NCI-H1694 (cell line): ENCODE data around the gene YIPF3.
"Not testable (repeated sequence)": the region's sequence is repeated elsewhere in the genome, so short reads cannot be mapped to it uniquely, and the experiment has no call there.

ENCODE experiments used
- DNase-seq: peaks from one replicate; lab custom pipeline; 2025; lab: John Stamatoyannopoulos, UW

The YIPF3 gene

DNA sequence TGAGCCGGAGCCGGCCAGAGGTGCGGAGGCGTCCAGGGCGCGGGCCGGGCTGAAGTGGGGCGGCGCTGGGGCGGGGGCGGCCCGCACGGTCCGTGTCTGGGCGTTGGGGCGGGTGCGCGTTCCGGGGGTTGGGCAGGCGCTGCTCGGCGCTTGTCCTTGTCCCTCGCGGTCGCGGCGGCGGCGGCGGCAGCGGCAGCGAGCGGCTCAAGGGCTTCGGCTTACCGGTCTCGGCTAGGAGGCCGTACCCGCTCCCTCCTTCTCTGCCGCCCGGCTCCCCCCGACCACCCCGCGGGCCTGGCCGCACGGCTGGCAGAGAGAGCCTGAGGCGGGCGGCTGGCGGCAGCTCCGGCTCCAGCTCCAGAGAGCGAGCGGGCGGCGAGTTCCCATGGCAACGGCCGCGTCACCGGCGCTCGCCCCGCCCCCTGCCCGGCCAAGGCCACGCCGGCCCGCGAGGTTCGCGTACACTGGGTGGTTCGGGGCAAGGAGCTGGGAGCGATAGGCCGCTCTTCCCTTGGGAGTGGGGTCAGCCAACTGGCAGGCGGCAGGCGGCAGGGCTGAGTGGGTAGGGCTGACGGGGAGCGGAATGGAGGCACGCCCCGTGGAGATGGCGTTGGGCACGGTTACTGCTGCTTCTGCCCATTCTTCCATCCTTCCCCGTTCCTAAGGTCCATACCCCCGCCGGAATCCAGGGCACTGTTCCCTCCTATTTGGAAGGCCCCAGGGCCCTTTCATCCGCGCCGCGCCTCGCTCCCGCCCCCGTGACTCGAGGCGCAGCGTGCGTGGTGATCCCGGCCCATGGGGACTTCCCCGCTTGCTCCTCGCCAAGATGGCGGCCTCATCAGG lies 6.5 kb downstream of the YIPF3 start, which contains the start of gene LRRC73:
LRRC73 (minus strand) TSS at position 363 of the 843 bp plus-strand sequence. CDS start 561 bp downstream, outside the sequence.
- DNase-seq: no peak

DNA sequence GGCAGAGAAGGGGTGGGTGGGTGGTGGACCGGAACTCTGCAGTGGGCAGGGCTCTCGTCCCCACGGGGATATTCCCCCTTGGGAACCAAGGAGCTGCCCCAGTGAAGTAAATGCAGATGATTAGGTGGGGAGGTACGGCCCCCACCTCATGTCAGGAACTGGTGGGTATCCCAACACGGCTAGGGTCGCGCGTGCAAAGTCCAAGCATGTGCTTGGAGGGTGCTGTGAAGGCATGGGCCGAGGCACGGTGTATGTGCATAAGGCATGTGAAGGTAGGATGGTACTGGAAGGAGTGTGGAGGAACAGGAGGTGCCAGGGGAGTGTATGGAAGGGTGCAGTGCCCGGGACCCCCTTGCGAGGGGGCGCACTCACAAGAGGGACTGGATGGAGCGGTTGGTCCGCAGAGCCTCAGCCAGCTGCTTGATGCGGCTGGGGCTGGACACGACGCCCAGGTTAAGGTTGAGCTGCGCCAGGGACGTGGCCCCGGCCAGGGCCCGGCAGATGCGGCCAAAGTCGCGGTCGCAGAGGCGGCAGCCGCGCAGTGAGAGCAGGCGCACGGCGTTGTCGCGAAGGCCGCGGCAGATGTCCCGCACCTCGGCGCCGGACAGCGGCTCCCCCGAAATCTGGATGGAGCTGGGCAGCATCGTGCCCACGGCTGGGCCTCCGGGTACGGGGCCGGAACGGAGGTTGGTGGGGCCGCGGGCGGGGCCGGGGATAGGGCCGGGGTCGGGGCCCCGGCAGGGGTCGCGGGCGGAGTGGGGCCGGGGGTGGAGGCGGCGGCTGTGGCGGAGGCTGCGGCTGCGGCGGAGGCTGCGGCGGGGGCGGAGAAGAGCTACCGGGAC lies 7.4 kb downstream of the YIPF3 start:
- no peak for DNase-seq

DNA sequence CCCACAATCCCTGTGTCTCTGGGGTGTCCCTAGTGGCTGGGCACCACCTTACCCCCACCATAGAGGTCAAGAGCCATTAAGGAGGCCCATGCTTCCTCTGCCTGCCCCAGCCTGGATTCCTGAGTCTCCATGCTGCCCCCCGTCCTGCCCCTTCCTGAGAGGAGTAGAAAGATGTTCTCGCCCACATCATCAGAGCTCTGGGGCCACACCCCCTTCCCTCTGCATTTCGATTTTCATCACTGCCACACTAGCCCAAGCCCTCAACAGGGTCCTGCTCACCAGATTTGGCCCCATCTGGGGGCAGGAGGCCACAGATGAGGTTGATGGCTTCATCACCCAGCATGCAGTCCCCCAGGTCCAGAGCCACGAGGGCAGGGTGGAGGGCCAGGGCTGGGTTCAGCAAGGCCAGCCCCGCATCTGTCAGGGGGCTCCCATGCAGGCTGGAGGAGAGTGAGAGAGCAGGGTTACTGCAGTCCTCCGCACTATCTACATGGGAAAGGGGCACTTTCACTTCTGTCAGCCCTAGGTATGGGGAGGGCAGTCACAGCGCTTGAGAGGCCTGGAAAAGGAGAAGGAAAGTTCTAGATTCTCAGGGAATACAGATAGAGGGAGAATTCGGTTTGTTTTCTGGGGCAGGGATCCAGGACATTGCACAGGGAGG lies 8.1 kb downstream of the YIPF3 start:
- DNase-seq: no peak

DNA sequence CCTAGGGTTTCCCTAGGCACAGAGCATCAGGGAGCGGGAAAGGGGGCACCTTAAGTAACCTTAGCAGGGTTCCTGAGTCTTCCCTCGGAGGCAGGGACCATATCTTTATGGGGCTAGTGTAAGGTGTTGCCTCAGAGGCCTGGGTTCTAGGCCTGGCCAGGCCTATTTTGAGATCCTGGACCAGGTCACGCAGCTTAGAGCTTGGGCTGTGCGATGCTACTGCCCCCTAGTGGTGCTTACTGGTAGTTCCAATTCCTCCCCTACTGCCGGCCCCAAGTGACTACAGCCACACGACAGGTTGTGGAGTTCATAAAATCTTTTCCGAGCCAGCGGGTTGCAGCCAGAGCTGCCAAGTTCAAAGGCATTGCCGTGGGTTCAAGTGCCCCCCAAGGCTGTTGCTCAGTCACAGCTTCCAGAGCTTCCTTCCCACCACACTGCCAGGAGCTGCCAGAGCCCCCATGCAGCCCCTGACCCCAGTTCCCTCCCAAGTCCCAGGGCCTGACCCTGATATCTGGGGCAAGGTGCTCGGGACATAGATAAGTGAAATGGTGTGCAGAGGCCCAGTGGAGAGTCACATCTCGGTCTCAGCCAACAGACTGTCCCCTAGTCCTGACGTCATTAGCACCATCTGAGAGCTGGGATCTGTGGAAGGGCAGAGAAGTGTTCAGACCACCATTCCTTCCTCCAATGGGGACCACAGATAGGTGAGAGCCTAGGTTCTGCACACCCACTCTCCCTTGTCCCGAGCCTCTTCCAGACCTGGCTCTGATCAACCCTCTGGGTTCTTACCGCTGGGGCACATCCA lies 9.9 kb downstream of the YIPF3 start:
- DNase-seq: peak; percentile 77

DNA sequence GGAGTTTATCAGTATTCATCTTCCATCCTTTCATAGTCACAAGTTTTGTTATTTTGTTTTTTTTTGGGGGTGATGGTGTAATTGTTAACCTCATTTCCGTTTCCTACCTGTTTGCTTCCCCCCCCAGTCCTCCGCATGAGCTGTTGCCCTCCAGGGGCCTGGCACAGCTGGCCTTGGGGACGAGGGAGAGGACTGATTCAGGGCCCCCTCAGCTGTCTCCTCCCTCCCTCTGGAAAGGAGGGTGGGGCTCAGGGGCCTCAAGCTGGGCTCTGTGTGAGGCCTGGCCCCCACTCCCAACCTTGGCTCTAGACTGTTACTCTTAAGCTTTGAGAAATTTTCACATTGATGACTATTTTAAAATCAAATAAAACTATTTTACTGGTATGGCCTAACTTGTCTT lies 10.6 kb downstream of the YIPF3 start:
- DNase-seq: no peak

GRCh38 chr6:43505718-43506117 lies 11.0 kb downstream of the YIPF3 start:
- DNase-seq: no peak

DNA sequence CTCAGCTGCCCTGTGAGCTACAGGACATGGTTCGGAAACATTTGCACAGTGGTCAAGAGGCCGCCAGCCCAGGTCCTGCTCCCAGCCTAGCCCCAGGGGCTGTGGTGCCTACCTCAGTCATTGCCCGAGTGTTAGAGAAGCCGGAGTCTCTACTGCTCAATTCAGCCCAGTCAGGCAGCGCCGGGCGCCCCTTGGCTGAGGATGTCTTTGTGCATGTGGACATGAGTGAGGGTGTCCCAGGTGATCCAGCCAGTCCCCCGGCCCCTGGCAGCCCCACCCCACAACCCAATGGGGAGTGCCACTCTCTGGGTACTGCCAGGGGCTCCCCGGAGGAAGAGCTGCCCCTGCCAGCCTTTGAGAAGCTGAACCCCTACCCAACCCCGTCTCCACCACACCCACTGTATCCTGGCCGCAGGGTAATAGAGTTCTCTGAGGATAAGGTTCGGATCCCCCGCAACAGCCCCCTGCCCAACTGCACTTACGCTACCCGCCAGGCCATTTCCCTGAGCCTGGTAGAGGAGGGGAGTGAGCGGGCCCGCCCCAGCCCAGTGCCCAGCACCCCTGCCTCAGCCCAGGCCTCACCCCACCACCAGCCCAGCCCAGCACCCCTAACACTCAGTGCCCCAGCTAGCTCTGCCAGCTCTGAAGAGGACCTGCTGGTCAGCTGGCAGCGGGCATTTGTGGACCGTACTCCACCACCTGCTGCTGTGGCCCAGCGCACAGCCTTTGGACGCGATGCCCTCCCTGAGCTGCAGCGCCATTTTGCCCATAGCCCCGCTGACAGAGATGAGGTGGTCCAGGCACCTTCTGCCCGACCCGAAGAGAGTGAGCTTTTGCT lies 11.8 kb downstream of the YIPF3 start:
- DNase-seq: no peak

DNA sequence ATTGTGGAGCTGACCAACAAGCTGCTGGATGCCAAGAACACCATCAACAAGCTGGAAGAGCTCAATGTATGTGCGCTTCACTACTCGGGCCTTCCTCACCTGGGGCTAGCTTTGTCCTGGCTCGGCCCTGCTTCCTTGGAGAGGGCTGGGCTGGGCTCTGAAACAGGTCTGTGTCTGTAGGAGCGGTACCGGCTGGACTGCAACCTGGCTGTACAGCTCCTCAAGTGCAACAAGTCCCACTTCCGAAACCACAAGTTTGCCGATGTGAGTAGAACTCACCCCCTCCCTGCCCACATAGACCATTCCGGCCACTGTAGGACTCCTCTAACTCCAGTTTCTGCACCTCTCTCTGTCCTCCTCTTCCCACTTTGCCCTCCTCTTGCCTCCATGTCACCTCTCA lies 13.3 kb downstream of the YIPF3 start:
- no peak for DNase-seq

GRCh38 chr6:43502666-43503065 lies 14.1 kb downstream of the YIPF3 start:
- no peak for DNase-seq

GRCh38 chr6:43500921-43501320 lies 15.8 kb downstream of the YIPF3 start:
- DNase-seq: no peak

- DNase-seq: no peak
These were observed 17.5 kb downstream of the YIPF3 start for GRCh38 chr6:43499028-43499815.

DNA sequence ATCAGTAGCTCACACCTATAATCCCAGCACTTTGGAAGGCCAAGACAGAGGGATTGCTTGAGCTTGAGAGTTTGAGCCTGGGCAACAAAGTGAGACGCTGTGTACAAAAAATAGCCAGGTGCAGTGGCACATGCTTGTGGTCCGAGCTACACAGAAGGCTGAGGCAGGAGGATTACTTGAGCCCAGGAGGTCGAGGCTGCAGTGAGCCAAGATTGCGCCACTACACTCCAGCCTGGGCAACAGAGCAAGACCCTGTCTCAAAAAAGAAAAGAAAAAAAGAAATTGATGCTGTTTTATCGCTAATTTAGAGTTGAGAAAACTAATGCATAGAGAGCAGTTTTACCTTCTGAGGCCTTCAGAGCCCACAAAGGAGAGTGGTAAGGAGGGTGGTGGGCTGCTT lies 18.4 kb downstream of the YIPF3 start:
- DNase-seq: not testable (repeated sequence)

GRCh38 chr6:43497689-43498088 lies 19.0 kb downstream of the YIPF3 start:
- DNase-seq: no peak

GRCh38 chr6:43497129-43497396 lies 19.7 kb downstream of the YIPF3 start:
- no peak for DNase-seq

DNA sequence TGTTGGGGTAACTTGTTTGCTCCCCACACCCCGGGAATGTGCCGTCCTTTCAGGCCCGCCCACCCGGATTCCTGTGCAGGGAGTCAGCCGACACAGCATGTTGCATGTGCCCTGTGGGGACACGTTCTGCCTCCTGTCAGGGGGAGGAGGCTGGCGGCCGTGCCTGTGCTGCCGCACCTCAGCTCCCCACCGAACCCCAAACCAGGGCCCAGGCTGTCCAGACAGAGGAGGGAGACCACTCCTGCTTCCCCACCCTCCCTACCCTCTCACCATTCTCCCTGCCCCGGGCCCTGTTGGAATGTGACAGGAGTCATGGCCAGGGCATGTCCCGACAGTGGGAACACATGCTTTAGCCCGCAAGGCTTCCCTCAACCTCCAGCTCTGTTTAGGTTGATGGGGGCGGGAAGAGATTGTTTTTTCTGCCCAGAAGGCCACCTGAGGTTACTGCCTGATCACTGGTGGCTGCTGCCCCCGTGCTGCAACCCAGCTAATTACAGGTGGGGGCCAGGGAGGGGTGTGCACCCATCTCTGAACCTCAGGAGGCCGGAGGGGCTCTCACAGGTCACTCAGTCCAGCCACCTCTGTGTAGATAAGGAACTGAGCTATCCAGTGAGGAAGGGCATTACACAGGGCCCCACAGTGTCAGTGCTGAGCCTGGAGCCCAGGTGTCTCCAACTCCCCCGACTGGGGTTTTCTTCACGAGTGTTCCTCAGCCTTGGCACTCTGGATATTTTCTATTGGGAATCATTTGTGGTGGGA lies 20.2 kb downstream of the YIPF3 start:
- DNase-seq: peak; percentile 14

DNA sequence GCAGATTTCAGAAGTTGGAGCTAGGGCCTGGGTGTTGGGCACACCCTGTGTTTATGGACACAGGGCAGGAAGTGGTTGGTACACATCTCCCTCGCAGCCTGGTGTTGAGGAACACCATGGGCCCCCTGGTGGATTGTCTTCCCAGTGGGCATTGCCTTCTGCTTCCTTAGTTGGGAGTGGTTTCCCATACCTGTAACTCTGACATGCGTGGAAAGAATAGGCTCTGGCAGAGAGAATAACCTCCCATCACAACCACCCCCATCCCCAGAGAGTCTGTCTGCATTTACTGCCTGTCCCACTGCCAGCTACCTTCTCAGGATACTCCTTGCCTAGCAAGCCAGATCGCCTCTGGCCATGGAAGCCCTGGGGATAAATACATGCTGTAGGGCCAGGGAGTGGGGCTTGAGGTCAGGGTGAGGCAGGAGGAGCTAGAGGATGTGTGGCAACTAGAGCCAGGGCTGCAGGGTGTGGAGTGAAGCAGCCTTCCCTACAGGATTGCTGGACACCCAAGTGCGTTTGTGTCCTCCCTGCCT lies 21.3 kb downstream of the YIPF3 start:
- DNase-seq: no peak

DNA sequence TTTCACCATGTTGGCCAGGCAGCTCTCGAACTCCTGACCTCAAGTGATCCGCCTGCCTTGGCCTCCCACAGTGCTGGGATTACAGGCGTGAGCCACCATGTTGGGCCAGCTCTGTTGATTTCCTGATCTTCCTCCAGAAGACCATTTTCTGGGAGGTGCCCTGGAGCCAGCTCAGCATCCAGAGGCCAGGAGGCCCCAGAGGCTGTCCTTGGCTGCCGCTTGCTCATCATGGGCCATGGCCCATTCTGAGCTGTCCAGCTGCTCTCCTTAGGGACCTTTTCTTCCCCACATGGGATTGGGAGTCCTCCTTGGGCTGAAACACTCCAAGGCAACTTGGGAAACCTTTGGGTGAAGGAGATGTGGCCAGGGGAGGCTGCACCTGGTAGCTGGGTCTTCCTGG lies 22.0 kb downstream of the YIPF3 start:
- DNase-seq: no peak

DNA sequence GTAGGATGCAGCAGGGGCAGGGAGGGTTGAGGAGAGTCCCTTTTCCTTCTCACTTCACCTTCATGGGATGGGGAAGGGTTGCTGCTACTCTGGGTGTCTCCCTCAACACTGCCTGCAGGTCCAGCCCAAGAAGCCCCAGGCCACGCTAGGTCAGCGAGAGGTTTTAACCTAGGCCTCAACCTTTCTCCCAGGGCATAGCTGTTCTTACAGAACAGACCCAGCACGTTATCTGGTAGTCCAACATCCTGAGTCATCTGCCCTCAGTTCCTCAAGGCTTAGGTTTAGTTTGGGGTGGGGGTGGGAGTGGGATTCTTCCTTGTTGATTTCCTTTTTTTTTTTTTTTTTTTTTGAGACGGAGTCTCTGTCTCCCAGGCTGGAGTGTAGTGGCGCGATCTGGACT lies 22.4 kb downstream of the YIPF3 start:
- DNase-seq: no peak

- DNase-seq: no peak
These were observed 22.9 kb downstream of the YIPF3 start for GRCh38 chr6:43493833-43494232.
